HepG2 (cell line): ENCODE results near the gene STK25. TPM values are rescaled to one million over a fixed set of nuclear protein-coding genes. Genes with fewer than 3 reads are reported as not detected.

Experiments
- DNMT3B ChIP-seq: conservative IDR thresholded peaks from 2 replicates; pipeline ENCODE4 v1.6.1; 2016; ENCODE audit warnings: missing biosample characterization, control low read depth
- ELF4 ChIP-seq: sonication (generic); formaldehyde crosslinking; IDR thresholded peaks from 2 replicates; pipeline ENCODE4 v1.5.0; 2020; ENCODE audit warnings: missing genetic modification reagents, mild to moderate bottlenecking, moderate library complexity, borderline replicate concordance
- FOXJ3 ChIP-seq: sonication (generic); formaldehyde crosslinking; IDR thresholded peaks from 2 replicates; pipeline ENCODE4 v1.4.0; 2020; ENCODE audit warnings: missing genetic modification reagents, mild to moderate bottlenecking, borderline replicate concordance
- HES4 ChIP-seq: sonication (generic); formaldehyde crosslinking; IDR thresholded peaks from 2 replicates; pipeline ENCODE4 v1.9.0; 2021; ENCODE audit warnings: mild to moderate bottlenecking, missing genetic modification reagents, borderline replicate concordance
- KDM3A ChIP-seq: IDR thresholded peaks from 2 replicates; pipeline ENCODE4 v1.6.1; 2018; ENCODE audit warnings: low read depth, missing compliant biosample characterization
- NFIC ChIP-seq: IDR thresholded peaks from 2 replicates; pipeline ENCODE4 v1.6.1; 2012; ENCODE audit warnings: mild to moderate bottlenecking, low read length, inconsistent platforms
- SNRNP70 ChIP-seq: fragments of 200-400 bp; formaldehyde crosslinking; IDR thresholded peaks from 2 replicates; pipeline ENCODE4 v1.6.1; 2017; ENCODE audit warnings: mild to moderate bottlenecking, low read depth, low read length, moderate library complexity
- TBL1XR1 ChIP-seq: fragments of 150-350 bp; IDR thresholded peaks from 2 replicates; pipeline ENCODE4 v1.6.1; 2014; ENCODE audit warnings: borderline replicate concordance, low read length; ENCODE audit not compliant: partially characterized antibody
- ZNF562 ChIP-seq: sonication (generic); formaldehyde crosslinking; IDR thresholded peaks from 2 replicates; pipeline ENCODE4 v1.8.0; 2022; ENCODE audit warnings: missing genetic modification reagents, borderline replicate concordance
- ZNF749 ChIP-seq: sonication (generic); formaldehyde crosslinking; IDR thresholded peaks from 2 replicates; pipeline ENCODE4 v1.8.0; 2022; ENCODE audit warnings: mild to moderate bottlenecking, missing genetic modification reagents, moderate library complexity, borderline replicate concordance
- ZNF883 ChIP-seq: sonication (generic); formaldehyde crosslinking; IDR thresholded peaks from 2 replicates; pipeline ENCODE4 v1.5.1; 2020; ENCODE audit warnings: mild to moderate bottlenecking, missing genetic modification reagents; ENCODE audit errors: not compliant biosample characterization
- polyA plus RNA-seq, 8 experiments: library from polyadenylated mRNA; depleted of rRNA in 3 of 8; stranded (reverse) in 7 of 8; unstranded in 1 of 8; fragments of >200 nt; fragmentation: Illumina TruSeq in 4 of 8; extraction: Trizol in 4 of 8; gene quantifications; 2 replicates each; pipeline versions ENCODE4 v1.2.1 to v1.2.3, GENCODE V29; 2011 to 2016; ENCODE audit warnings: low read depth in 4 of 8, missing spikeins in 1 of 8, mixed read lengths in 1 of 8; ENCODE audit not compliant: insufficient read depth in 1 of 8
- total RNA-seq, 5 experiments: library from RNA; depleted of rRNA; stranded (reverse); fragments of >200 nt; fragmentation: Illumina TruSeq; extraction: Trizol; gene quantifications; 2 replicates each; pipeline ENCODE4 v1.2.3, GENCODE V29; 2016; ENCODE audit warnings: low read depth in 1 of 5
- TF ChIP-seq, protein P1 (sequence below): sonication (generic); formaldehyde crosslinking; IDR thresholded peaks from one replicate; pipeline ENCODE4 v1.5.1; 2020; ENCODE audit warnings: mild to moderate bottlenecking, missing genetic modification reagents; ENCODE audit errors: not compliant biosample characterization
- TF ChIP-seq, protein P2 (sequence below): IDR thresholded peaks from 2 replicates; pipeline ENCODE4 v1.6.1; 2016; ENCODE audit warnings: missing genetic modification reagents, missing compliant biosample characterization
- TF ChIP-seq, protein P3 (sequence below): sonication (generic); formaldehyde crosslinking; IDR thresholded peaks from 2 replicates; pipeline ENCODE4 v1.4.0; 2020; ENCODE audit warnings: missing genetic modification reagents, mild to moderate bottlenecking, borderline replicate concordance

The STK25 gene
- total and polyA plus RNA-seq, 2 of the 13 experiments (the other 11 are each of a cell fraction or from before 2014, with no cell fraction given): 177 to 481 TPM

DNA sequence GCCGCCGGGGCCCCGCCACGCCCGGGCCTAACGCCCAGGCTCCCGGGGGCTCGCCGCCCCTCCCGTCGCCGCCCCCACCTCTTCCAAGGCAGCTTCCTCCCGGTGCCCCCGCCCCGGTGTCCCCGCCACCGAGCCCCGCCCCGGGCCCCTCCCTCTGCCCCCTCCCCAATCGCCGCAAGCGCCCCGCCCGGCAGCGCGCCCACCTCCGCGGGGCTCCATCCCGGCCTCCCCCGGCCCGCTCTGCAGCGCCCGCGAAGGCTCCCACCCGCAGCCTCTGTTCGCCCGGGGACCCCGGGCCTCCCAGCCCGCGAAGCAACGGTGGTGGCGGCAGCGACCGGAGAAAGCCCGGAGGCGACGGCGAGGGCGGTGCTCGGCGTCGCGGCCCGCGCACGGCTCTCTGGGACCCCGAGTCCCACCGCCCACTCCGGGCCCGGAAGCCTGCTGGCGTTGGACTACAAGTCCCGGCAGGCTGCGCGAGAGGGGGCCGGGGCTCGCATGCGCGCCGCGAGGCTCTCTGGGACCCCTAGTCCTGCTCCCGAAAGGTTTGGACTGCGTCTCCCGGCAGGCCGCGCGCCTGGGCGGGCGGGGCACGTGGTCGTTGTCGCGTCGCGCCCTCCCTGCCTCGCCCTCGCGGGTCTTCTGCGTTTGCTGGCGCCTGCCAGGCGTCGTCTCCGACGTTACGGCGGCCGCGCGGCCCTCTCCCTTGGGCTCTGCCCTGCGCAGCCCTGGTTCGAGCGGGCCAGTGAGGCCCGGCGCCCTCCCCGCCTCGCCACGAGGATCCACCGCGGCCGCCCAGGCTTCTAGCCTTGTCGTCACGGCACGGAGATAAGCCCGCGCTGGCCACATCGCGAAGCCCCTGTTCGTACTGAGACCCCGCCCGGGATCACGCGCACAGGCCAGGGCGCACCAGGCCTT lies at the start of gene STK25 (continued):
- TF ChIP-seq, protein P1, sequence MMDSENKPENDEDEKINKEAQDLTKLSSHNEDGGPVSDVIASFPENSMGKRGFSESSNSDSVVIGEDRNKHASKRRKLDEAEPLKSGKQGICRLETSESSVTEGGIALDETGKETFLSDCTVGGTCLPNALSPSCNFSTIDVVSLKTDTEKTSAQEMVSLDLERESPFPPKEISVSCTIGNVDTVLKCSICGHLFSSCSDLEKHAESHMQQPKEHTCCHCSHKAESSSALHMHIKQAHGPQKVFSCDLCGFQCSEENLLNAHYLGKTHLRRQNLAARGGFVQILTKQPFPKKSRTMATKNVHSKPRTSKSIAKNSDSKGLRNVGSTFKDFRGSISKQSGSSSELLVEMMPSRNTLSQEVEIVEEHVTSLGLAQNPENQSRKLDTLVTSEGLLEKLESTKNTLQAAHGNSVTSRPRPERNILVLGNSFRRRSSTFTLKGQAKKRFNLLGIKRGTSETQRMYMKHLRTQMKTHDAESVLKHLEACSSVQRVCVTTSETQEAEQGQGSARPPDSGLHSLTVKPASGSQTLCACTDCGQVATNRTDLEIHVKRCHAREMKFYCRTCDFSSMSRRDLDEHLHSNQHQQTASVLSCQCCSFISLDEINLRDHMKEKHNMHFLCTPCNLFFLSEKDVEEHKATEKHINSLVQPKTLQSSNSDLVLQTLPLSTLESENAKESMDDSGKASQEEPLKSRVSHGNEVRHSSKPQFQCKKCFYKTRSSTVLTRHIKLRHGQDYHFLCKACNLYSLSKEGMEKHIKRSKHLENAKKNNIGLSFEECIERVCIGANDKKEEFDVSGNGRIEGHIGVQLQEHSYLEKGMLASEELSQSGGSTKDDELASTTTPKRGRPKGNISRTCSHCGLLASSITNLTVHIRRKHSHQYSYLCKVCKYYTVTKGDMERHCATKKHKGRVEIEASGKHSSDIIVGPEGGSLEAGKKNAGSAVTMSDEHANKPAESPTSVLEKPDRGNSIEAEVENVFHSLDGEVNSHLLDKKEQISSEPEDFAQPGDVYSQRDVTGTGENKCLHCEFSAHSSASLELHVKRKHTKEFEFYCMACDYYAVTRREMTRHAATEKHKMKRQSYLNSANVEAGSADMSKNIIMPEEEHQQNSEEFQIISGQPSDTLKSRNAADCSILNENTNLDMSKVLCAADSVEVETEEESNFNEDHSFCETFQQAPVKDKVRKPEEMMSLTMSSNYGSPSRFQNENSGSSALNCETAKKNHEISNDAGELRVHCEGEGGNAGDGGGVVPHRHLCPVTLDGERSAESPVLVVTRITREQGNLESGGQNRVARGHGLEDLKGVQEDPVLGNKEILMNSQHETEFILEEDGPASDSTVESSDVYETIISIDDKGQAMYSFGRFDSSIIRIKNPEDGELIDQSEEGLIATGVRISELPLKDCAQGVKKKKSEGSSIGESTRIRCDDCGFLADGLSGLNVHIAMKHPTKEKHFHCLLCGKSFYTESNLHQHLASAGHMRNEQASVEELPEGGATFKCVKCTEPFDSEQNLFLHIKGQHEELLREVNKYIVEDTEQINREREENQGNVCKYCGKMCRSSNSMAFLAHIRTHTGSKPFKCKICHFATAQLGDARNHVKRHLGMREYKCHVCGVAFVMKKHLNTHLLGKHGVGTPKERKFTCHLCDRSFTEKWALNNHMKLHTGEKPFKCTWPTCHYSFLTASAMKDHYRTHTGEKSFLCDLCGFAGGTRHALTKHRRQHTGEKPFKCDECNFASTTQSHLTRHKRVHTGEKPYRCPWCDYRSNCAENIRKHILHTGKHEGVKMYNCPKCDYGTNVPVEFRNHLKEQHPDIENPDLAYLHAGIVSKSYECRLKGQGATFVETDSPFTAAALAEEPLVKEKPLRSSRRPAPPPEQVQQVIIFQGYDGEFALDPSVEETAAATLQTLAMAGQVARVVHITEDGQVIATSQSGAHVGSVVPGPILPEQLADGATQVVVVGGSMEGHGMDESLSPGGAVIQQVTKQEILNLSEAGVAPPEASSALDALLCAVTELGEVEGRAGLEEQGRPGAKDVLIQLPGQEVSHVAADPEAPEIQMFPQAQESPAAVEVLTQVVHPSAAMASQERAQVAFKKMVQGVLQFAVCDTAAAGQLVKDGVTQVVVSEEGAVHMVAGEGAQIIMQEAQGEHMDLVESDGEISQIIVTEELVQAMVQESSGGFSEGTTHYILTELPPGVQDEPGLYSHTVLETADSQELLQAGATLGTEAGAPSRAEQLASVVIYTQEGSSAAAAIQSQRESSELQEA (CRISPR knock-in tag): peak; percentile 100
- TF ChIP-seq FOXJ3 (CRISPR knock-in tag): no peak
- TF ChIP-seq HES4: peak; percentile 100
- peak; percentile 86; the same call in 1 of the 2 replicates for TF ChIP-seq ZNF562 (CRISPR knock-in tag)
- TF ChIP-seq ZNF883 (CRISPR knock-in tag): peak; percentile 100
- peak; percentile 94; the same call in 1 of the 2 replicates for TF ChIP-seq DNMT3B (CRISPR knock-in tag)
- TF ChIP-seq ZNF749 (CRISPR knock-in tag): peak; percentile 99
- peak; percentile 75 for TF ChIP-seq TBL1XR1
- no peak for TF ChIP-seq ELF4 (CRISPR knock-in tag)
- TF ChIP-seq, protein P2, sequence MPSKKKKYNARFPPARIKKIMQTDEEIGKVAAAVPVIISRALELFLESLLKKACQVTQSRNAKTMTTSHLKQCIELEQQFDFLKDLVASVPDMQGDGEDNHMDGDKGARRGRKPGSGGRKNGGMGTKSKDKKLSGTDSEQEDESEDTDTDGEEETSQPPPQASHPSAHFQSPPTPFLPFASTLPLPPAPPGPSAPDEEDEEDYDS (CRISPR knock-in tag): peak; percentile 86
- TF ChIP-seq, protein P3, sequence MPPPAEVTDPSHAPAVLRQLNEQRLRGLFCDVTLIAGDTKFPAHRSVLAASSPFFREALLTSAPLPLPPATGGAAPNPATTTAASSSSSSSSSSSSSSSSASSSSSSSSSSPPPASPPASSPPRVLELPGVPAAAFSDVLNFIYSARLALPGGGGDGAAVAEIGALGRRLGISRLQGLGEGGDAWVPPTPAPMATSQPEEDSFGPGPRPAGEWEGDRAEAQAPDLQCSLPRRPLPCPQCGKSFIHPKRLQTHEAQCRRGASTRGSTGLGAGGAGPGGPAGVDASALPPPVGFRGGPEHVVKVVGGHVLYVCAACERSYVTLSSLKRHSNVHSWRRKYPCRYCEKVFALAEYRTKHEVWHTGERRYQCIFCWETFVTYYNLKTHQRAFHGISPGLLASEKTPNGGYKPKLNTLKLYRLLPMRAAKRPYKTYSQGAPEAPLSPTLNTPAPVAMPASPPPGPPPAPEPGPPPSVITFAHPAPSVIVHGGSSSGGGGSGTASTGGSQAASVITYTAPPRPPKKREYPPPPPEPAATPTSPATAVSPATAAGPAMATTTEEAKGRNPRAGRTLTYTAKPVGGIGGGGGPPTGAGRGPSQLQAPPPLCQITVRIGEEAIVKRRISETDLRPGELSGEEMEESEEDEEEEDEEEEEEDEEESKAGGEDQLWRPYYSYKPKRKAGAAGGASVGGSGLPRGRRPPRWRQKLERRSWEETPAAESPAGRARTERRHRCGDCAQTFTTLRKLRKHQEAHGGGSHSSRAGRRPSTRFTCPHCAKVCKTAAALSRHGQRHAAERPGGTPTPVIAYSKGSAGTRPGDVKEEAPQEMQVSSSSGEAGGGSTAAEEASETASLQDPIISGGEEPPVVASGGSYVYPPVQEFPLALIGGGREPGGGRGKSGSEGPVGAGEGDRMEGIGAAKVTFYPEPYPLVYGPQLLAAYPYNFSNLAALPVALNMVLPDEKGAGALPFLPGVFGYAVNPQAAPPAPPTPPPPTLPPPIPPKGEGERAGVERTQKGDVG (CRISPR knock-in tag): peak; percentile 91
- TF ChIP-seq SNRNP70: no peak
- peak; percentile 92 for TF ChIP-seq KDM3A
- no peak for TF ChIP-seq NFIC
